Stimulated activated CD8-positive, alpha-beta memory T cell treated with anti-CD3 and anti-CD28 coated beads, Interleukin-7, amount 100 ng/mL, for 48 hours (primary cell): ENCODE data around the gene GPC1.

Experiments
- DNase-seq, 2 donors: peaks; one replicate each; pipeline ENCODE4 v3.0.0-alpha.2; 2020; ENCODE audit warnings: low read depth in 1 of 2; ENCODE audit errors: extremely low read depth in 1 of 2

GPC1 gene

DNA sequence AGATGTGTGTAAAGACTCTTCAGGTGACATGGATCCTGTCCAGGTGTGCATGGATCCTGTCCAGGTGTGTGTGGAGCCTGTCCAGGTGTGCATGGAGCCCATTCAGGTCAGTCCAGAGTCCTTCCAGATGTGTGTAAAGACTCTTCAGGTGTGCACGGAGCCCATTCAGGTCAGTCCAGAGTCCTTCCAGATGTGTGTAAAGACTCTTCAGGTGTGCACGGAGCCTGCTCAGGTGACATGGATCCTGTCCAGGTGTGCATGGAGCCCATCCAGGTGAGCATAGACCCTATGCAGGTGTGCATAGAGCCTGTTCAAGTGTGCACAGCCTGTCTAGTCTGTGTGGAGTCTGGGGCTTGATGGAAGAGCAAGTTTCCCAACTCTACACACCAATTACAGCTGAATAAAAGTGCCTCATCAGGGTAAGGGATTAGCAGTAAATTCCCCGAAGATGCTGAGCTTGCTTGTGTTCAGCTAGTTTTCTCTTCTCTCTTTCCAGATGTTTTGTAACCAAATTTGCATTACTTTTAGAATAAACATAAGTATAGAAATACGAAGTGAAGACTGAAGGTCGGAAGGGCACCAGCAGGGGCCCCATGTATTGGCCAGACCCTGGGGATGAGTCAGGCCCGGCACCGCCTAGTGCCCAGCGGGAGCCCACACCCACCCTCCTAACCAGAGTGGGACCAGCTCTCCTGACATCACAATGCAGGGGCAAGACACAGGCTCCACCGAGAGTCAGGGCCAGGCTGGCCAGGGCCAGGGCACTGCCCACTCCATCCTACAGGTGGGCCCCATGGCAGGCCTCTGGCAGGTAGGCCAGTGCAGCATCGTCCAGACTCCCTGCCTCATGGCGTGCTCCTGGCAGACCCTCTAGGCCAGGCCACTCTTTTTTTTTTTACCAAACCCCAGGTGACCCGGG, 38.6 kb upstream of the GPC1 start:
- no peak for DNase-seq

DNA sequence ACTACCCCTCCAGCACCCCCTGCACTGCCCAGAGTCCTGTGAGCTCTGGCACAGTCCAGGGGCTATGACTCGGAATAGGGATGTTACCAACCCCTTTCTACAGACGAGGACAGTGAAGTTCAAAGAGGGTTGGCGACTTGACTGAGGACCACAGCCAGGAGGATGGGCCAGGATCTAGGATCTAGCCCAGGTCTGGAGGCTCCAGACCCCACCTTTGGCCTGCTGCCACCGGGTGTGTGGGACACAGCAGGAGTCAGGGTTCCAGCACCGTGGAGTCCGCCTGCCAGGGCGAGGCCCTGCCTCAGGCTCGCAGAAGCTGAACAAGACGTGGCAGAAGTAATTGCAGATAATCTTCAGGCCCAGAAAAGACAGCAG, 37.9 kb upstream of the GPC1 start:
- no peak for DNase-seq

DNA sequence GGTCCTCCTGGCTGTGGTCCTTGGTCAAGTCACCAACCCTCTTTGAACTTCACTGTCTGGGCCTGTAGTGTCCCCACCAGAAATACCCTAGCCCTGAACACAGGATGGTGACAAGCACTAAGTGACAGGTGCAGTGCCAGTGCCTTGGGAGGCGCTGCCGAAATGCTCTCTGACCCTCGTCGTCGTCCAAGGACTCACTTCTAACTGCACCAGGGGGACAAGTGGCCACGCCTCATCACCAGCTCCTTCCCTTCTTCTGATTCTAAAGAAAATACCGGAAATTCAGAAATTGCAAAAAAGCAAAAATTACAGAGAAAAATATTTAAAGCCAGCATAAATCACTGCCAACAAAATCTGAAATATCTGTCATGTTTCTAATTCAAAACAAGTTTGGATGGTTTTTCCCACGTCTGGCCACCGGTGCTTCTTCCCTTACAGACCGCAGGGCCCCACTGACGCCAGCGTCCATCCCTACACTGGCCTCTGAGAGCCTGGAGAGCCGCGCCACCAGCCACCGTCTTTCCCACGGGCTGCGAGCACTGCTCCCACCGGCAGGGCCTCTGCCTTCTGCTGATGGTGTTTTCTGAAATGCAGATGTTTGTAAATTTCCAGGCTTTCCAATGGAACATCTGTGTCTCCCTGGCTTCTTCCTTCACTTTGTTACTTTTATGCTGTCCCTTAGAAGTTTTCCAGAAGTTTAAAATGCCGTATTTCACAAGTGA, 37.4 kb upstream of the GPC1 start:
- no peak for DNase-seq

DNA sequence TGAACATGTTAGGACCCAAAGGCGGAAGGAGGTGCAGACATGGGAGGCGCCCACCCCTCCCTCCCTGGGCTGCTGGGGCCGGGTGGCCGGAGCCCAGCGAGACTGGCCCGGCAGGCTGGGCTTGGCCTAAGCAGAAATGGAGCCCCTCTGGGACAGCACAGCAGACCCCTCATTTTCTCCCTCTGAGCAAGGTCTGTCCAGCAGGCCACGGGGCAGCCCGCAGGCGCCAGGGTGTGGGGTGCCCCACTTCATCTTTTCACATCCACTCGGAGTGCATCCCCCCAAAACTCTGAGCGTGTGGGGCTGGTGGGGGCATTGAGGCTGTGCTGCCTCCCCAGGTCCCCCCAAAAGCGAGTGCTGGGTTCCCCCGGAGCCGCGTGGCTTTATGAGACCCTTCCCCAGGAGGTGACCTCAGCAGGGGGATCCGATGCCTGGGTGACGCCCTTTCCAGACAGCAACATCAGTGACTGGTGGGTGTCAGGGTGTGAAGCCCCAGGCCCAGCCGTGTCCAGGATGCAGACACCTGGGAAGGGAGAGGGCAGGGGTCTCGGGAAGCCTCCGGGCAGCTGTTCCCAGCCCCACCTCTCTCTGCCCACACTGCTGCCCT, 36.7 kb upstream of the GPC1 start:
- no peak for DNase-seq

DNA sequence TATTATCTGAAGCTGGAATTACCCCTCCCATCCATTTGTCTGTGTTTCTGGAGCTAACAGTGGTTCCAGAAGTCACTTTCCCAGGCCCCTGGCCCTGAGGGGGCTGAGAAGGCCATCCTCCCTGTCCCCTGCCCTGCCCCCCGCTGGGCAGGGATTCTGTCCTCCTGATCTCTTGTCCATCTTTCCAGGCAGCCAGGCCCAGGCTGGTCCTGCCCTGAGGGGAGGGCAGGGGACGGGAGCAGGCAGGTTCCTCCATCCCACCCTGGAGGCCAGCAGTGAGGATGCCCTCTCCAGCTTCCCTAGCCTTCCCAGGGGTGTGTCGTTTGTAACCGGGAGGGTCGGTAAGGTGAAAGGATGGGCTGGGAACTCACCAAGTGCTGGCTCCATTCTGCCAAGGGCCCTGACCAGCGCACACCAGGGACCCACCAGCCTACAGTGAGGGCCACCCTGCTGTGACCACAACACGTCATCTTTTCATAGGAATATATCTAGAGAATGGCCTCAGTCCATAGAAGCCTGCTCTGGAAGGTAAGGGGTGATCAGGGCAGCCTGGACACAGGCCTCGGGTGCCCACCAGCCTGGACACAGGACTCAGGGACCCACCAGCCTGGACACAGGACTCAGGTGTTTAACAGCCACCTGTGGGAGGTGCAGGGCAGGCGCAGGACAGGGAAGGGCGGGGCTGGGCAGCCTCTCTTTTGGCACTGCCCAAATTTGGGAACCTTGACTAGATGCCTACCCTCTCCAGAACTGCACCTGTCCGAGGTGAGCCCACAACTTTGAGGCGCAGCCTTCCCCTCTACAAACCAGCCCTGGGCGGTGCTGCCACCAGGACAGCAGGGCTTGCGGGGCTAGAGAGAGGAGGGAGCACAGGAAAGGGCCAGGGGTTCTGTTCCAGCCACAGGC, 35.8 kb upstream of the GPC1 start:
- DNase-seq = no peak

DNA sequence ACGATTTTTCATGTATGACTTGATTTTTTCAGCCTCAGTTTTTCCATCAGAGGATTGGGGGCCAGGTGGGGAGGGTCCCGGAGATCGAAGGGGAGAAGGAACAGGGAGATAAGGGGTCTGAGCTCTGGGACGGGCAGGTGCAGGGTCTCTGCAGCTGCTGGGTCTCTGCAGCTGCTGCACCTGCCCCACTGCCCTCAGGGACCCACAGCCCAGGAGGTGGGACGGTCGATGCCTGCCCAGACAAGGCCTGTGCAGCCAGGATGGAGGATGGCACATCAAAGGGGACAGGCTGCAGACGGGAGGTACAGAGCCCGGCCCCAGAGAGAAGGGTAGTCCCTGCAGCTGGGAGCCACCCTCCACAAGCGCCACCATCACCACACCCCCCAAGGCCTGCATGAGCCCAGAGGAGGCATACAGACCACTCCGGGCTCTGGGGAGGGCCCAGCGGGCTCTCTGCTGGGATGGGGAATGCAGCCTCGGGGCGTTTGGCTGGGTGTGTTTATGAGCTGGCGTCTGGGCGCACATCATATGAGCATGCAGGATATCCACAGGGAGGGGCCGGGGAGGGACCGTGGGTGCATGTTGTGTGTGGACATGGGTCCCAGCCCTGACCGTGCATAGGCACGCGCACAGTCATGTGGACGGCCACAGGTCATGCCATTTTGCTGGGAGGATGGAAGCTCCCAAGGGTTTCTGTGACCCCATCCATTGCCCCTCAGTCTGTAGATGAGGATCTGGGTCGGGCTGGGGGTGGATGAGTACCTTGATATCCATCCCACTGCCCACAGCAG, 34.9 kb upstream of the GPC1 start:
- no peak for DNase-seq

DNA sequence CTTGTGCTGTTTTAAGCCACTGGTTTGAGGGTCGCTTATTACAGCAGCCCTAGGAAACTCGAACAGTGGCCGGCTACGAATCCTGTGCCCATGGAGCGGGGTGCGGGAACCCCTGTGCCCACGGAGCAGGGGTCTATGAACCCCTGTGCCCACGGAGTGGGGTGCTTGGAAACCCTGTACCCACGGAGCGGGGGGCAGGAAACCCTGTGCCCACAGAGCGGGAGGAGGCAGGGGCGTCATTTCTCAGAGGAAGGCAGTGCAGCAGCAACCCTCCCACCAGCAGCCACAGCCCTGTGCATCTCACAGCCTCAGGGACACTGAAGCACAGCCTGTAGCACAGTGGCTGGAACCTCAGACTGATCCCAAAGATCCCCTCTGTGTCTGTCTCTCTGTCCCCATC, 34.2 kb upstream of the GPC1 start:
- DNase-seq = no peak

DNA sequence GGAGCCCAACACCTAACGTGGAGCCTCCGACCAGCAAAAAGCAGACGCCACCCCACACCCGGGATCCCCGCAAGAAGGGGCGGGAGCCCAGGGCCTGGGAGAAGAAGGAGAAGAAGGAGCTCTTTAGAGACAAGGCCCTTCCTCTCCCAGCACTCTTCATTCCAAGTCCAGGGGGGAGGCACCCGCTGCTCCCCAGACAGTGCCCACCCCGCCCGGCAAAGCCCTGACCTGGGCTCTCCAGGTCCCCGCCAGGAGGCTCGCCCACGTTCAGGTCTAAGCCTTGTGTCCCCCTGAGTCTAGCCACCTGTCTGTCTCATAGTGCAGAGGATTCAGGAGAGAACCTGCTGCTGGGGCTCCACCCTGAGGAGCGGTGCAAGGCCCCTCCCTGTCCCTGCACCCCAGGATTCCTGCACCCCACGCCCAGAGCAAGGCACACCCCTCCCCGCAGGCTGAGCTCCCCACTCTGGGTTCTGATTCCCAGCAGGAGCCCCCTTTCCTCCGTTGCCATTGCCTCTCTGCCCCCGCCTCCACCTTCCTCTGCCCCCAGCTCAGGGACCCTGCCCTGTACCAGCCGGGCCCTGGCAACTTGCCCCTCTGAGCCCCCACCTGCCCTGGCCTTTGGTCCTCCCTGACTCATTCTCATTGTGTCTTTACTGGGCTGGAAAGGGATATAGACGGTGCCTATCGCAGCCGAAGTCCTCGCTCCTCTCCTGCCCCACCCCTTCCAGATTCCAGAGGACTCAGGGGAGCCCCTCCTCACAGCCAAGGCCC, 33.5 kb upstream of the GPC1 start:
- no peak for DNase-seq

DNA sequence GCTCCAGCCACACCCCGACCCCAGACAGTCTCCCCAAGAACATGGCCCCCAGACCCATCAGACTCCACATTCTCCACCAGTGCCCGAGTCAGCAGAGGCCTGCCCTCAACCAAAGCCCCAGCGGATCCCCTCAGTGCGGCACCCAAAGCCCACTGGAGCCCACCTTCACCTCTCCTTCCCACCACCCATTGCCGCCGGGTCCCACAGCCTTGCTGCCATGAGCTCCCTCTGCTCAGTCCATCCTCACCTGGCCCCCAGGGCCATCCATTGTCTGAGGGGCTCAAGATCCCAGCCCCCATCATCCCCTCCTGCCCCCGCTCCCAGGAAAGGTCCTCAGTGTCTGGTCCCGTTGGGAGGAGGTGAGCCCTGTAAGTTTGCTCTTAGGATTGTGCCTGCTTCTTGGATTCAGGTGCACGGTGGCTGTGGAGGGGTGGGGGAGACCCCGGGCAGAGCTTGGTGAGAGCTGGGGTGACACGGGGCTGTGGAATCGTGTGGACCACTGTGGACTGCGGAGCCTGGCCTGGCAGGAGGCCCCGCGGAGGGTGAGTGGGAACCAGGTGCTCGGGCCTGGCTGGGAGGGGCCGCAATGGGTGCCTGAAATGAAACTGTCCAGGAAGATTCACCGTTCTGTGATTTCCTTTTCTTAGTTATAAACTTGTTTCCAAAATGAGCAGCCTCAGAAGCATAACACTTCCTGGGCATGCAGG, 32.7 kb upstream of the GPC1 start:
- DNase-seq = no peak

DNA sequence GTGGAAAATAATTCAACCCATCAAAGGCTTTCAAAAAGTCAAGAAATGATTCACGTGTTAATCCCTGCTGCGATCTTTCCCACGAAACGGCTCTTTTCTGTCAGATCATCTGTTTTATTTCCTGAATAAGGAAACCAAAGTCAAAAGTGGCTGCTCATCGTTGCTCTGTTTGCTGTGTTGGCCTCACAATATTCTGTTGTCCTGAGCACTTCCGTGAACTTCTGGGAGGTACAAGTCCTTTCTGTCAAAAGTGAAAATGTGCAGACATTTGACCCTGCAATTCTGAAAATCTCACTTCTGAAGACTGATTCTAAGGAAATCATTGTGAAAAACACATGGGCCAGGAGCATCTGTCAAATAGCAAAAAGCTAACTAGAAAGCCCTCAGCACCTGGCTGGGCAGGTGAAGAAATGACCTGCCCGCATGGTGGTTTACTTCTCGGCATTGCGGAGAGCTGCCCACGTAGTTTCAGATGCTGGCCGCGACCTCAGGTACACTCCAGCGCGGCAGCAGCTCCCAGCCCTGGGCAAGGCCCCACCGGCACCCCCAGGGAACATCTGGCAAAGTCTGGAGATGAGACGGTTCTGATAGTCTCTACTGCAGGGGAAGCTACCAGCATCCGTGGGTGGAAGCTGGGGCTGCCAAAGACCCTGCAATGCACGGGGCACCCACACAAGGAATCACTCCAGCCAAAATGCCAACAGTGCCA, 31.9 kb upstream of the GPC1 start:
- DNase-seq = no peak

DNA sequence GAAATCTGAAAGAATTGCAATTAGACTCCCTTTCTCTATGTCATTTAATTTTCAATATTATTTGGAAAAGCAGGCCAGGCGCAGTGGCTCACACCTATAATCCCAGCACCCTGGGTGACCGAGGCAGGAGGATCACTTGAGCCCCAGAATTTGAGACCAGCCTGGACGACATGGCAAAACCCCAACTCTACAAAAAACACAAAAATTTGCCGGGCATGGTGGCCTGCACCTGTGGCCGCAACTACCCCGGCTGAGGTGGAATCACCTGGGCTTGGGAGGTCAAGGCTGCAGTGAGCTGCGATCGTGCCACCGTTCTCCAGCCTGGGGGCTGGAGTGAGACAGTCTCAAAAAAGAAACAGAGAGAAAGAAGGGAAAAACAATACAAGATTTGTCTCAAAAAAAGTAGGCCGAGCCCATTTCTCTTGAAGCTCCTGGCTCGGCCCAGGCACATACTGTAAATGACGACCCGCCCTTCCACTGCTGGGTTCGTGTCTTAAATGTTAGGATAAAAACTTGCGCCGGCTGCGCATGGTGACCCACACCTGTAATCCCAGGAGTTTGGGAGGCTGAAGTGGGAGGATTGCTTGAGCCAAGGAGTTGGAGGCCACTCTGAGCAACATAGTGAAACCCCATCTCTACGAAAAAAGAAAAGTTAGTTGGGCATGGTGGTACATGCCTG, 31.1 kb upstream of the GPC1 start:
- DNase-seq = no peak

DNA sequence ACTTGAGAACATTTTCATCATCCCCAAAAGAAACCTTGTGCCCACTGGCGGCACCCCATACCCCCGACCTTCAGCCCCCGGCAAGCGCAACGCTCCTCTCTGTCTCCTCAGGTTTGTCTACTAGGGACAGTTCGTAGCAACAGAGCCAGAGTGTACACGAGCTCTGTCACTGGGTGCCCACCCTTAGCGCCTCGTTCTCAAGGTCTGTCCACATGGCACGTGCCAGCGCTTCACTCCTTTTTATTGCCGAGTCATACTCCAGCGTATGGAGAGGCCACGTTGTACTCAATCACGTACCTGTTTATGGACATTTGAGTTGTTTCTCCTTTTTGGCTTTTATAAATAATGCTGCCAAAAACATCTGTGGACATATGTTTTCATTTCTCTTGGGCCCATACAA, 30.3 kb upstream of the GPC1 start:
- no peak for DNase-seq

DNA sequence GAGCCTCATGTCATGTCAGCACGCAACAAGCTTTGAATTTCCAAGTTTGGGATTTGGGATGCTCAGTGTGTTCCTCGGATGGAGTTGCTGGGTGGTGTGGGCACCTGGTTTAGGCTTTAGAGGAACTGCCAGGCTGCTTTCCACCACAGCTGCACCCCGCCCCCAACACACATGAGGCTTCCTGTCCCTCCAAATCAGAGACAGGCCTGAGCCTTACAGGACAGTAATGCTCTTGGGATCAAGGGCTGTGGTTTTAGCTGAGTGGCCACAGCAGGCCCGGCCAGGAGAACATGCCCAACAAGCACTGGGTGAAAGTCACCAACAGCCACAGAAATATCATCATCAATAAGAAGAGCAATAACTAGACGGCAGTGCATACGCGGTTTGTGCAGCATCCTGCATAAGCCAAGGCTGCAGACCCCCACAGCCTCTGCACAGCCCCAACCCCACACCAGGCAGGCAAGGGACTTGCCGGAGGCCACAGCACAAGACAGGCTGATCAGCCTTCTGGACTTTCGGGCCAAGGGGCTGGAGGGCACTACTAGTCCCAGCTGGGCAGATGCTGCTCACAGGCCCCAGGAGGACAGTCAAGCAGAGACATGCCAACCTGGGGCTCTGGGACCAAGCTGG, 29.7 kb upstream of the GPC1 start:
- no peak for DNase-seq

DNA sequence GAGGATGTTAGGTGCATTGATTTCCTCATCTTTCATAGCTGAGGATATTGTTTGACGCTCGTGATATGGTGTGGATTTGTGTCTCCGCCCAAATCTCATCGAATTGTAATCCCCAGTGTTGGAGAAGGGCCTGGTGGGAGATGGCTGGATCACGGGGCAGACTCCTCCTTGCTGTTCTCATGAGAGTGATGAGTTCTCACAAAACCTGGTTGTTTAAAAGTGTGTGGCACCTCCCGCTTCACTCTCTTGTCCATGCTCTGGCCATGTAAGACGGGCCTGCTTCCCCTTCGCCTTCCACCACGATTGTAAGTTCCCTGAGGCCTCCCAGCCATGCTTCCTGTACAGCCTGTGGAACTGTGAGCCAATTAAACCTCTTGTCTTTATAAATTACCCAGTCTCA, 28.4 kb upstream of the GPC1 start:
- no peak for DNase-seq

DNA sequence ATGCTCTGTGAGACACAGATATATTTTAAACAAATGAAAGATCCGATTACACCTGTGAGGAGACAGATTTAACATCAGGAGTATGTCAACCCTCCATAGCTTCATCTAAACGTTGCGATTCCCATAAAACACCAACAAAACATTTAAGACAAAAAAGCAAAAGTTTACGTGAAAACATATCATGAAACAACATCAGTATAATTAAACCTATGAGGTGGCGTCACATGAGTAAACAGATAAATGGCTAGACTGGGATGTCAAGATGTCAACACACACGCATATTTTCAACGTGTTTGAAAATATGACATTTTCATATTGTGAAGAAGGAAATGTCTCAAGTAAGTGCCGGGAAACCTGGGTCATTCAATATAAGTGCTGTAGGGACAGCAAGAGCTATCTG, 25.5 kb upstream of the GPC1 start:
- DNase-seq = no peak

DNA sequence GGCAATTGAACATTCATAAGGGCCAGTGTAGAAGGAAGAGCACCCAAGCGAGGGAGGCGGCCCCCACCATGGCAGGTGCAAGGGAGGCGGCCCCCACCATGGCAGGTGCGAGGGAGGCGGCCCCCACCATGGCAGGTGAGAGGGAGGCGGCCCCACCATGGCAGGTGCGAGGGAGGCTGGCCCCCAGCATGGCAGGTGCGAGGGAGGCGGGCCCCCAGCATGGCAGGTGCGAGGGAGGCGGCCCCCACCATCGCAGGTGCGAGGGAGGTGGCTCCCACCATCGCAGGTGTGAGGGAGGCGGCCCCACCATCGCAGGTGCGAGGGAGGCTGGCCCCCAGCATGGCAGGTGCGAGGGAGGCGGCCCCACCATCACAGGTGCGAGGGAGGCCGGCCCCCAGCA, 24.7 kb upstream of the GPC1 start:
- DNase-seq = no peak
